ENCODE measurements around the gene PRKN.

DNA sequence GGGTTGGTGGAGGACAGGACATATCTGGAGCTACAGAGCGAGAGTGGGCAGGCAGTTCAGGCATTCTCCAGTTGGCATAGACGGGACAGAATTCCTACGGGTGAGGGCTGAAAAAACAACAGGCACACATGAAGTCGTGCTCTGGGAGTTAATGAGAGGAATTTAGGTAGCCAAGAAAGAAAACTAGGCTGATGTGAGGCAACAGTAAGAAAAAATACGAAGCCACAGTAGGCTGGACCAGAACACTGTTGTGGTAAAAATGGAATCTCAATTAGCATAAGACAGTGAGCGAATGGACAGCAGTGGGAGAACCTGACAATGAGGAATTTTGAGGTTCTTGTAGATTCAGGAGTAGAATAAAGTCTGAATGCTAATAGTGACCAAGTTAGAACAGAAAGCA is 965.6 kb downstream of the PRKN start:
- TF ChIP-seq TCF7L2 (IDR thresholded peaks at IDR 0.05; ENCODE audit: low read depth, low read length), result no peak
- TF ChIP-seq, protein P1, sequence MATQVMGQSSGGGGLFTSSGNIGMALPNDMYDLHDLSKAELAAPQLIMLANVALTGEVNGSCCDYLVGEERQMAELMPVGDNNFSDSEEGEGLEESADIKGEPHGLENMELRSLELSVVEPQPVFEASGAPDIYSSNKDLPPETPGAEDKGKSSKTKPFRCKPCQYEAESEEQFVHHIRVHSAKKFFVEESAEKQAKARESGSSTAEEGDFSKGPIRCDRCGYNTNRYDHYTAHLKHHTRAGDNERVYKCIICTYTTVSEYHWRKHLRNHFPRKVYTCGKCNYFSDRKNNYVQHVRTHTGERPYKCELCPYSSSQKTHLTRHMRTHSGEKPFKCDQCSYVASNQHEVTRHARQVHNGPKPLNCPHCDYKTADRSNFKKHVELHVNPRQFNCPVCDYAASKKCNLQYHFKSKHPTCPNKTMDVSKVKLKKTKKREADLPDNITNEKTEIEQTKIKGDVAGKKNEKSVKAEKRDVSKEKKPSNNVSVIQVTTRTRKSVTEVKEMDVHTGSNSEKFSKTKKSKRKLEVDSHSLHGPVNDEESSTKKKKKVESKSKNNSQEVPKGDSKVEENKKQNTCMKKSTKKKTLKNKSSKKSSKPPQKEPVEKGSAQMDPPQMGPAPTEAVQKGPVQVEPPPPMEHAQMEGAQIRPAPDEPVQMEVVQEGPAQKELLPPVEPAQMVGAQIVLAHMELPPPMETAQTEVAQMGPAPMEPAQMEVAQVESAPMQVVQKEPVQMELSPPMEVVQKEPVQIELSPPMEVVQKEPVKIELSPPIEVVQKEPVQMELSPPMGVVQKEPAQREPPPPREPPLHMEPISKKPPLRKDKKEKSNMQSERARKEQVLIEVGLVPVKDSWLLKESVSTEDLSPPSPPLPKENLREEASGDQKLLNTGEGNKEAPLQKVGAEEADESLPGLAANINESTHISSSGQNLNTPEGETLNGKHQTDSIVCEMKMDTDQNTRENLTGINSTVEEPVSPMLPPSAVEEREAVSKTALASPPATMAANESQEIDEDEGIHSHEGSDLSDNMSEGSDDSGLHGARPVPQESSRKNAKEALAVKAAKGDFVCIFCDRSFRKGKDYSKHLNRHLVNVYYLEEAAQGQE (IDR thresholded peaks at IDR 0.05; ENCODE audit: insufficient read depth in 1 of 2, low read depth in 2 of 2, low read length in 1 of 2), result no peak
